H9 (cell line): ENCODE measurements around the gene KDSR. TPM values are rescaled to one million over a fixed set of nuclear protein-coding genes. Genes with fewer than 3 reads are reported as not detected.

Experiments
- DNase-seq: peaks from one replicate; pipeline ENCODE4 v3.0.0-alpha.2; 2017
- H2AFZ ChIP-seq: one replicate; pipeline ENCODE4 v1.6.1; 2013; ENCODE audit warnings: mild to moderate bottlenecking, low read length, control low read depth, moderate library complexity
- H2AK5ac ChIP-seq: 2 replicates; pipeline ENCODE4 v1.6.1; 2013; ENCODE audit warnings: low read length, control low read depth, mixed read lengths; ENCODE audit not compliant: insufficient read length
- H2BK120ac ChIP-seq: one replicate; pipeline ENCODE4 v1.6.1; 2013; ENCODE audit warnings: low read depth, mild to moderate bottlenecking, low read length, control low read depth, inconsistent platforms; ENCODE audit not compliant: poor library complexity, severe bottlenecking
- H2BK12ac ChIP-seq: 2 replicates; pipeline ENCODE4 v1.6.1; 2013; ENCODE audit warnings: low read length, control low read depth, mixed read lengths, low read depth; ENCODE audit not compliant: insufficient read length
- H2BK15ac ChIP-seq: 2 replicates; pipeline ENCODE4 v1.6.1; 2013; ENCODE audit warnings: low read depth, low read length, control low read depth
- H2BK20ac ChIP-seq: one replicate; pipeline ENCODE4 v1.6.1; 2013; ENCODE audit warnings: low read depth, mild to moderate bottlenecking, low read length, control low read depth, inconsistent platforms; ENCODE audit not compliant: poor library complexity, severe bottlenecking
- H2BK5ac ChIP-seq: 2 replicates; pipeline ENCODE4 v1.6.1; 2013; ENCODE audit warnings: low read length, control low read depth, mixed read lengths; ENCODE audit not compliant: insufficient read length
- H3K14ac ChIP-seq: 2 replicates; pipeline ENCODE4 v1.6.1; 2013; ENCODE audit warnings: low read length, control low read depth; ENCODE audit not compliant: insufficient read depth
- H3K18ac ChIP-seq: 2 replicates; pipeline ENCODE4 v1.6.1; 2013; ENCODE audit warnings: low read depth, mild to moderate bottlenecking, mixed read lengths, low read length, control low read depth; ENCODE audit not compliant: insufficient read length
- H3K23ac ChIP-seq: 2 replicates; pipeline ENCODE4 v1.6.1; 2013; ENCODE audit warnings: low read length, control low read depth, mixed read lengths, low read depth; ENCODE audit not compliant: insufficient read length
- H3K23me2 ChIP-seq: 2 replicates; pipeline ENCODE4 v1.6.1; 2013; ENCODE audit warnings: low read depth, mild to moderate bottlenecking, mixed read lengths, low read length, control low read depth; ENCODE audit not compliant: insufficient read length, poor library complexity, severe bottlenecking
- H3K27ac ChIP-seq: 2 replicates; pipeline ENCODE4 v1.5.1; 2013; ENCODE audit warnings: low read length, control low read depth, mixed read lengths, low read depth; ENCODE audit not compliant: insufficient read length
- H3K27me3 ChIP-seq: 2 replicates; pipeline ENCODE4 v1.6.1; 2013; ENCODE audit warnings: low read length, control low read depth, inconsistent platforms; ENCODE audit not compliant: insufficient read depth
- H3K4ac ChIP-seq: 2 replicates; pipeline ENCODE4 v1.6.1; 2013; ENCODE audit warnings: low read depth, mild to moderate bottlenecking, control low read depth, inconsistent platforms, low read length, moderate library complexity
- H3K4me1 ChIP-seq: 2 replicates; pipeline ENCODE4 v1.6.1; 2013; ENCODE audit warnings: low read length, control low read depth, inconsistent platforms; ENCODE audit not compliant: insufficient read depth
- H3K4me2 ChIP-seq: 2 replicates; pipeline ENCODE4 v1.6.1; 2013; ENCODE audit warnings: low read length, control low read depth, mixed read lengths; ENCODE audit not compliant: insufficient read length, insufficient read depth
- H3K56ac ChIP-seq: 2 replicates; pipeline ENCODE4 v1.6.1; 2013; ENCODE audit warnings: low read depth, mild to moderate bottlenecking, mixed read lengths, low read length, control low read depth; ENCODE audit not compliant: insufficient read length
- H3K79me1 ChIP-seq: 2 replicates; pipeline ENCODE4 v1.6.1; 2013; ENCODE audit warnings: low read depth, mild to moderate bottlenecking, moderate library complexity, low read length, control low read depth, inconsistent platforms; ENCODE audit not compliant: insufficient read depth, poor library complexity, severe bottlenecking
- H3K79me2 ChIP-seq: 2 replicates; pipeline ENCODE4 v1.6.1; 2013; ENCODE audit warnings: low read length, control low read depth, inconsistent platforms; ENCODE audit not compliant: insufficient read depth
- H3K9ac ChIP-seq: 2 replicates; pipeline ENCODE4 v1.6.1; 2013; ENCODE audit warnings: low read length, control low read depth, mixed read lengths; ENCODE audit not compliant: insufficient read length; ENCODE audit errors: extremely low read depth
- H3K9me3 ChIP-seq: one replicate; pipeline ENCODE4 v1.6.1; 2013; ENCODE audit warnings: low read depth, low read length, inconsistent platforms; ENCODE audit not compliant: control insufficient read depth
- H3T11ph ChIP-seq: one replicate; pipeline ENCODE4 v1.6.1; 2013; ENCODE audit warnings: mild to moderate bottlenecking, low read length, control low read depth, inconsistent platforms
- H4K20me1 ChIP-seq: one replicate; pipeline ENCODE4 v1.6.1; 2013; ENCODE audit not compliant: control insufficient read depth, insufficient read length, insufficient read depth
- H4K5ac ChIP-seq: 2 replicates; pipeline ENCODE4 v1.6.1; 2013; ENCODE audit warnings: low read depth, mild to moderate bottlenecking, mixed read lengths, low read length, control low read depth; ENCODE audit not compliant: insufficient read length
- H4K8ac ChIP-seq: replicated peaks from 2 replicates; pipeline ENCODE4 v1.6.1; 2013; ENCODE audit warnings: low read length, control low read depth, mixed read lengths, low read depth; ENCODE audit not compliant: insufficient read length
- H4K91ac ChIP-seq: 2 replicates; pipeline ENCODE4 v1.6.1; 2013; ENCODE audit warnings: low read depth, mild to moderate bottlenecking, moderate library complexity, mixed read lengths, low read length, control low read depth; ENCODE audit not compliant: insufficient read length
- H3K27ac Mint-ChIP-seq, 3 experiments: 2 replicates in 2 of 3; 3 replicates in 1 of 3; pipeline ENCODE4 v1.8.0; 2020 to 2021; ENCODE audit warnings: mixed read lengths in 3 of 3, mild to moderate bottlenecking in 1 of 3, moderate library complexity in 1 of 3
- H3K27me3 Mint-ChIP-seq: 2 replicates; pipeline ENCODE4 v1.8.0; 2021; ENCODE audit warnings: low read depth, mild to moderate bottlenecking, moderate library complexity, mixed read lengths
- H3K36me3 Mint-ChIP-seq, 3 experiments: 2 replicates in 2 of 3; 3 replicates in 1 of 3; pipeline ENCODE4 v1.8.0; 2020 to 2021; ENCODE audit warnings: low read depth in 3 of 3, mixed read lengths in 3 of 3; ENCODE audit not compliant: insufficient read depth in 1 of 3
- H3K4me1 Mint-ChIP-seq, 2 experiments: 2 replicates each; pipeline ENCODE4 v1.8.0; 2020; ENCODE audit warnings: mixed read lengths in 2 of 2
- H3K4me3 Mint-ChIP-seq, 2 experiments: 2 replicates in 1 of 2; 3 replicates in 1 of 2; pipeline ENCODE4 v1.8.0; 2020 to 2021; ENCODE audit warnings: mild to moderate bottlenecking in 2 of 2, mixed read lengths in 2 of 2, moderate library complexity in 1 of 2
- H3K9me3 Mint-ChIP-seq, 2 experiments: 2 replicates in 1 of 2; 3 replicates in 1 of 2; pipeline ENCODE4 v1.8.0; 2020; ENCODE audit warnings: mild to moderate bottlenecking in 2 of 2, mixed read lengths in 2 of 2, moderate library complexity in 1 of 2
- WGBS: extraction: QIAGEN DNeasy Blood & Tissue Kit; methylation state at CpG from one replicate; pipeline ENCODE4 v1.1.7; 2013; ENCODE audit warnings: missing lambda C conversion rate, low lambda C conversion rate, mixed read lengths; ENCODE audit not compliant: insufficient read length; ENCODE audit errors: extremely low coverage; 5-methylcytosine and 5-hydroxymethylcytosine counted together
- total RNA-seq: library from RNA; stranded (reverse); gene quantifications from 2 replicates; pipeline ENCODE4 v1.2.1, GENCODE V29; 2021
- TF ChIP-seq, protein P1 (sequence below): fragments of 200-600 bp; sonication (generic); conservative IDR thresholded peaks from 3 replicates; pipeline ENCODE4 v1.8.0; 2021; ENCODE audit warnings: antibody characterized with exemption, mild to moderate bottlenecking

The KDSR gene
- total RNA-seq, 1 experiment from 2014 or later = 58.5 TPM

DNA sequence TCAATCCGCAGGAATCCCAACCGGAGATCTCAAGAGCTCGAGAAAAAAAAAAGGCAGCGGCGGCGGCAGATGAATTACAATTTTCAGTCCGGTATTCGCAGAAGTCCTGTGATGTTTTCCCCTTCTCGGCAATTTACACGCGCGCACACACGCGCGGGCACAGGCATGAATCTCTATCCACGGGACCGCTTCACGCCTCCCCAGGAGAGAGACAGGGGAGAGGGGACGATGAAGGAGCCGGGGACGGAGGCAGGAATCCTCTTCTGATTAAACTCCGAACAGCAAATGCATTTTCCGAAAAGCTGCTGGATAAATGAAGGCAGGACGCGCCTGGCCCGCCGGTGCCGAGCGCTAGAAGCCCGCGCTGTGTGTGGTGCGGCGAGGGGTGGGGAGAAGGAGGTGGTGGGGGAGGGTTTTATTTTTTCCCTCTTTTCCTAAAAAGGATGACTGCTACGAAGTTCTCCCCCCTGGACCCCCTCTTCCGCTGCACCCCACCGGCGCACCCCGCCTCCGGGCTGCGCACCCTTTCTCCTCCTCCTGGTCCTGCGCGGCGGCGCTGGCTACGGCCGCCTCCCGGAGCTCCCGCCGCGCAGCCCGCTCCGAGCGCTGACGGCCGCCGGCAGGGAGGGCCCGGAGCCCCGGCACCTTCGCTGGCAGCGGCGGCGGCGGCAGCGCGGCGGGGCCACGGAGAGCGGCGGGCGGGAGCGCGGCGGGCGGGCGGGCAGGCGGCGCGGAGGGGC, 47.5 kb downstream of the KDSR start, which contains the start of gene BCL2:
Gene BCL2, minus strand, starts transcription at position 387 of the 740 bp plus-strand sequence.
- no peak within 1 kb of the TSS for H2BK5ac ChIP-seq
- peak within 1 kb of the TSS; percentile 85 for H3K4me2 ChIP-seq
- no peak within 1 kb of the TSS for H3K18ac ChIP-seq
- no peak within 1 kb of the TSS for H3K56ac ChIP-seq
- H3K9me3 ChIP-seq = no peaks in the 10 kb centered on the region
- H3K27me3 ChIP-seq = peaks cover 10% of the 10 kb centered on the region; the same call in 1 of the 2 replicates
- H3K23ac ChIP-seq = no peak within 1 kb of the TSS
- no peak within 1 kb of the TSS for H4K8ac ChIP-seq
- peaks cover 19% of the 10 kb centered on the region for H3K23me2 ChIP-seq
- no peak within 1 kb of the TSS for H3T11ph ChIP-seq
- Mint-ChIP-seq H3K4me1 (peaks cover 21 to 33% of the 10 kb centered on the region in 2 experiments), H3K36me3 (no peaks in the 10 kb centered on the region; a peak in 1 of 7 replicates), H3K27ac (no peak within 1 kb of the TSS; a peak in 2 of 7 replicates), H3K9me3 (no peaks in the 10 kb centered on the region; a peak in 1 of 5 replicates), H3K4me3 (peak within 1 kb of the TSS; percentile 76 to 95), H3K27me3 (peaks cover 55% of the 10 kb centered on the region)
- no peak within 1 kb of the TSS for H2BK120ac ChIP-seq
- no peaks in the 10 kb centered on the region for H3K79me1 ChIP-seq
- H3K4me1 ChIP-seq = 0 out of 2 replicates have a peak, but pooled peaks cover 2% of the 10 kb centered on the region
- H3K79me2 ChIP-seq = no peaks in the 10 kb centered on the region
- no peak within 1 kb of the TSS for H2BK12ac ChIP-seq
- H3K27ac ChIP-seq = no peak within 1 kb of the TSS
- no peak within 1 kb of the TSS for H4K5ac ChIP-seq
- H2BK15ac ChIP-seq = no peak within 1 kb of the TSS
- TF ChIP-seq, protein P1, sequence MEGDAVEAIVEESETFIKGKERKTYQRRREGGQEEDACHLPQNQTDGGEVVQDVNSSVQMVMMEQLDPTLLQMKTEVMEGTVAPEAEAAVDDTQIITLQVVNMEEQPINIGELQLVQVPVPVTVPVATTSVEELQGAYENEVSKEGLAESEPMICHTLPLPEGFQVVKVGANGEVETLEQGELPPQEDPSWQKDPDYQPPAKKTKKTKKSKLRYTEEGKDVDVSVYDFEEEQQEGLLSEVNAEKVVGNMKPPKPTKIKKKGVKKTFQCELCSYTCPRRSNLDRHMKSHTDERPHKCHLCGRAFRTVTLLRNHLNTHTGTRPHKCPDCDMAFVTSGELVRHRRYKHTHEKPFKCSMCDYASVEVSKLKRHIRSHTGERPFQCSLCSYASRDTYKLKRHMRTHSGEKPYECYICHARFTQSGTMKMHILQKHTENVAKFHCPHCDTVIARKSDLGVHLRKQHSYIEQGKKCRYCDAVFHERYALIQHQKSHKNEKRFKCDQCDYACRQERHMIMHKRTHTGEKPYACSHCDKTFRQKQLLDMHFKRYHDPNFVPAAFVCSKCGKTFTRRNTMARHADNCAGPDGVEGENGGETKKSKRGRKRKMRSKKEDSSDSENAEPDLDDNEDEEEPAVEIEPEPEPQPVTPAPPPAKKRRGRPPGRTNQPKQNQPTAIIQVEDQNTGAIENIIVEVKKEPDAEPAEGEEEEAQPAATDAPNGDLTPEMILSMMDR = no peak
- DNase-seq = peak; percentile 42
- no peak within 1 kb of the TSS for H2BK20ac ChIP-seq
- H3K14ac ChIP-seq = 0 out of 2 replicates have a peak within 1 kb of the TSS, but pooled peaks have one; percentile 70
- no peak within 1 kb of the TSS for H2AK5ac ChIP-seq
- H4K91ac ChIP-seq = no peak within 1 kb of the TSS
- H3K9ac ChIP-seq = no peak within 1 kb of the TSS
- H2AFZ ChIP-seq = no peak within 1 kb of the TSS
- no peak within 1 kb of the TSS for H3K4ac ChIP-seq
- H4K20me1 ChIP-seq = no peaks in the 10 kb centered on the region
- no CpG with 5 or more reads among the region's 78 CpGs for WGBS
